WTC11 (cell line): ENCODE data around the gene AKAP7.

Source experiments
- ETV6 ChIP-seq: sonication (generic); formaldehyde crosslinking; IDR thresholded peaks from 2 replicates; pipeline ENCODE4 v1.8.1; 2022; ENCODE audit warnings: mild to moderate bottlenecking, missing genetic modification reagents
- TF ChIP-seq, protein P1 (sequence below): sonication (generic); formaldehyde crosslinking; IDR thresholded peaks from 2 replicates; pipeline ENCODE4 v1.8.1; 2023; ENCODE audit warnings: mild to moderate bottlenecking, missing genetic modification reagents, moderate library complexity
- TF ChIP-seq, protein P2 (sequence below): fragments of 200-600 bp; IDR thresholded peaks from 2 replicates; pipeline ENCODE4 v1.8.0; 2022; ENCODE audit warnings: antibody characterized with exemption

- TF ChIP-seq, protein P1, sequence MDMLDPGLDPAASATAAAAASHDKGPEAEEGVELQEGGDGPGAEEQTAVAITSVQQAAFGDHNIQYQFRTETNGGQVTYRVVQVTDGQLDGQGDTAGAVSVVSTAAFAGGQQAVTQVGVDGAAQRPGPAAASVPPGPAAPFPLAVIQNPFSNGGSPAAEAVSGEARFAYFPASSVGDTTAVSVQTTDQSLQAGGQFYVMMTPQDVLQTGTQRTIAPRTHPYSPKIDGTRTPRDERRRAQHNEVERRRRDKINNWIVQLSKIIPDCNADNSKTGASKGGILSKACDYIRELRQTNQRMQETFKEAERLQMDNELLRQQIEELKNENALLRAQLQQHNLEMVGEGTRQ (CRISPR knock-in tag) = no peak
- TF ChIP-seq, protein P2, sequence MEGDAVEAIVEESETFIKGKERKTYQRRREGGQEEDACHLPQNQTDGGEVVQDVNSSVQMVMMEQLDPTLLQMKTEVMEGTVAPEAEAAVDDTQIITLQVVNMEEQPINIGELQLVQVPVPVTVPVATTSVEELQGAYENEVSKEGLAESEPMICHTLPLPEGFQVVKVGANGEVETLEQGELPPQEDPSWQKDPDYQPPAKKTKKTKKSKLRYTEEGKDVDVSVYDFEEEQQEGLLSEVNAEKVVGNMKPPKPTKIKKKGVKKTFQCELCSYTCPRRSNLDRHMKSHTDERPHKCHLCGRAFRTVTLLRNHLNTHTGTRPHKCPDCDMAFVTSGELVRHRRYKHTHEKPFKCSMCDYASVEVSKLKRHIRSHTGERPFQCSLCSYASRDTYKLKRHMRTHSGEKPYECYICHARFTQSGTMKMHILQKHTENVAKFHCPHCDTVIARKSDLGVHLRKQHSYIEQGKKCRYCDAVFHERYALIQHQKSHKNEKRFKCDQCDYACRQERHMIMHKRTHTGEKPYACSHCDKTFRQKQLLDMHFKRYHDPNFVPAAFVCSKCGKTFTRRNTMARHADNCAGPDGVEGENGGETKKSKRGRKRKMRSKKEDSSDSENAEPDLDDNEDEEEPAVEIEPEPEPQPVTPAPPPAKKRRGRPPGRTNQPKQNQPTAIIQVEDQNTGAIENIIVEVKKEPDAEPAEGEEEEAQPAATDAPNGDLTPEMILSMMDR = no peak
- TF ChIP-seq ETV6 (CRISPR knock-in tag) = no peak
Measured at GRCh38 chr6:131160254-131160758, 25.0 kb downstream of the AKAP7 start.
